Epidermal melanocyte (primary cell): ENCODE results near the gene PTPRN2.
"Not testable (repeated sequence)": the region's sequence is repeated elsewhere in the genome, so short reads cannot be mapped to it uniquely, and the experiment has no call there.

Experiments
- DNase-seq: peaks from one replicate; pipeline ENCODE4 v3.0.0; 2011; ENCODE audit warnings: low spot score; ENCODE audit not compliant: insufficient read length

PTPRN2 gene

DNA sequence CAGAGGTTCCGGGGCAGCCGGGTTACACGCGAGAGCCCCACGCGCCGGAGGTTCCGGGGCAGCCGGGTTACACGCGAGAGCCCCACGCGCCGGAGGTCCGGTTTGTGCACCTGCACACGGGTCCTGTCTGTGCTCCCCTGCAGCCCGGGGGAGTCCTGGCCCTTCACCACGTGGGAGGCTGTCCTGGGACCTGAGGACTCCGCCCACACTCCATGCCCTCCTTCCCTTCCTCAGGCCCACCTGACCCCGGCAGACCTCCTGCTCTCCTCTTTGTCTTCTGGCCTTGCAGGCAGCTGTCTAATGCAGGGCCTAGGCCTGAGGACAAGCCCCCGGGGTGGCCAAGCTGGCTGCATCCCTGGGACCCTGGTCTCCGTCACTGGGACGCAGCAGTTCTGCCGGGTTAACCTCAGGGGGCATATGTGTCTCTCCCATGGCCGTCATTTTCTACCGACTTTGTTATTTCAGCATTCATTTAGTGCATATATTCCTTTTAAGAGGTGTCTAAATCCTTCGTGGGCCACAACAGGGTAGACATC is 876.2 kb downstream of the PTPRN2 start:
- DNase-seq = no peak

GRCh38 chr7:157710396-157710795 is 877.2 kb downstream of the PTPRN2 start:
- no peak for DNase-seq

GRCh38 chr7:157709531-157710251 is 877.9 kb downstream of the PTPRN2 start:
- DNase-seq = no peak

GRCh38 chr7:157708919-157709295 is 878.7 kb downstream of the PTPRN2 start:
- DNase-seq = no peak

GRCh38 chr7:157707983-157708918 is 879.4 kb downstream of the PTPRN2 start:
- DNase-seq = no peak

GRCh38 chr7:157704365-157704764 is 883.3 kb downstream of the PTPRN2 start:
- DNase-seq = no peak

DNA sequence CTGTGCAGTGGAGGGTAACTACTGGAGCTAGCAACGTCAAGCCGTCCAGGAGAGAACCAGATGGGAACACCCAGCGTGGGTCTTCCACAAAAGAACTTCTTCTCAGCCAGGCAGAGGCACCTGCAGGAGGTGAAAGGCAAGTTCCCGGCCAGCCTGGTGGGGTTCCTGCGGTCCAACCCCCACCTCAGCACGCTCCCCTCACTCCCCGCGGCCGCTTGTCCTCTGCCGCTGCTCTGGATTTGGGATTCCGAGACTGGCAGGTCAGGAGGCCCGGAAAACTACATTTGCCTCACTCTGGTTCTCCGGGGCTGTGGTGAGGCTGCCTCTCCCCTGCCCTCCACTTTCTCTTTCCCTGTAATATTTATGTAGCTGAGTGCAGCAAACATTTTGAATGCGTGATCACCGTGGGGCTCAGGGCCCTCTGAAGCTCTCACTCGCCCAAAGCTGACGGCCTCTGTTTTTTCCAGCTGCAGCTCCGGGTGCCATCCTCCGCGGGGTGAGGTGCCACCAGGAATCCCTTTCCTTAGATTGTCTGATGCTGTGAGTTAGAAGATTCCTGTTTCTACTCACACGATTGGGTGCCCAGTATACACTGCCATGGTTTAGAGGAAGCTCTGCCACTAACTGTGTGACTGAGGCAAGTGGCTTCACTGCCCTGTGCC is 884.0 kb downstream of the PTPRN2 start:
- no peak for DNase-seq

GRCh38 chr7:157703131-157703530 is 884.5 kb downstream of the PTPRN2 start:
- DNase-seq = no peak

DNA sequence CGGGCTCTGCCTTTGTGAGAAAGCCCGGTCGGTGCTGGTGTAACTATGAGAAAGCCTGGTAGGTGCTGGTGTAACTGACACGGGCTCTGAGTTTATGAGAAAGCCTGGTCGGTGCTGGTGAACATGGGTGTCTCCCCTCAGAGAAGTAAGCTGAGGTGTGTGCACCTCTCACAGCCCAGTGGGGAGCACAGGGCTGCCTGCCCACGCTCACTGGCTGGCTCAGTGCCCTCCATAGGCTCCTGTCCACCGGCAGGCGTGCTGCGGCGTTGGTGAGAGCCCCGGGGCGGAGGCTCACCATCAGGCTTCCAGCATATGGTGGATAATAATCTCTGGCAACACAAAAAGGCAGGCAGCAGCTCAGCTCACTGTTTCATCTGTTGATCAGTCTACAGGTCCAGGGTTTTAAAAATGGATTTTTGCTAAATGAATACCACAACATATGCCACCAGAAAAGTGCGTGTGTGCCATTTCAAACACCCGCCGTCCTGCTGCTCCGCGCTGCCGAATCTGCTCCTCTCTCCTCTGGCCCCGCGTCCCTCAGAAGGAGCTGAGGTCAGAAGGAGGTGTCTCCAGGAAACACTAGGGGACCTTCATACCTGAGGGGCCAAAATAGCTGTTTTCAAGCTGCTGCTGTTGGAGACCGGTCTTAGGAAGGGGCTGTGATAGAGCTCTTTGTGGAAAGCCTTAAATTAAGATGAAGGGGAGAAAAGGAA is 885.2 kb downstream of the PTPRN2 start:
- no peak for DNase-seq

DNA sequence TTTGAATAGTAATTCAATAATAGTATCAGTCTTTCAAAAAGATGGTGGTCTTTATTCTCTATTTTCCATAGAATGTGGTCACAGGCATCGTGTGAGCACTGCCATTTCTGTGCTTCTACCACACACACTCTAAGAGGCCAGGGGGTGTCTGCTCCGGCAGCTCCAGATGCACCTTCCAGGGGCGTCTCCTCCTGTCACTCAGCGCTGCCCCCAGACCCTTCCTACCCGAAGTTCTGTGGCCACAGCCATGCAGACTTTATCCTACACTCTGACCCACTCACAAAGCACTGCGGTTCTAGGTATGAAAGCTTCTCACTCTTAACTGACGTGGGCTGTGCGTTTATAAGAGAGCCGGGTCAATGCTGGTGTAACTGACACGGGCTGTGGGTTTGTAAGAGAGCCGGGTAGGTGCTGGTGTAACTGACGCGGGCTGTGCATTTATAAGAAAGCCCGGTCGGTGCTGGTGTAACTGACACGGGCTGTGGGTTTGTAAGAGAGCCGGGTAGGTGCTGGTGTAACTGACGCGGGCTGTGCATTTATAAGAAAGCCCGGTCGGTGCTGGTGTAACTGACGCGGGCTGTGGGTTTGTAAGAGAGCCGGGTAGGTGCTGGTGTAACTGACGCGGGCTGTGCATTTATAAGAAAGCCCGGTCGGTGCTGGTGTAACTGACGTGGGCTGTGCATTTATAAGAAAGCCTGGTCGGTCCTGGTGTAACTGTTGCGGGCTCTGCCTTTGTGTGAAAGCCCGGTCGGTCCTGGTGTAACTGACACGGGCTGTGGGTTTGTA is 886.0 kb downstream of the PTPRN2 start:
- DNase-seq = not testable (repeated sequence)

GRCh38 chr7:157700231-157701005 is 887.2 kb downstream of the PTPRN2 start:
- DNase-seq = no peak

GRCh38 chr7:157699357-157700013 is 888.1 kb downstream of the PTPRN2 start:
- DNase-seq = no peak

- not testable (repeated sequence) for DNase-seq
Measured at GRCh38 chr7:157697287-157697686, 890.3 kb downstream of the PTPRN2 start.

- not testable (repeated sequence) for DNase-seq
Measured at GRCh38 chr7:157695609-157696008, 892.0 kb downstream of the PTPRN2 start.

DNA sequence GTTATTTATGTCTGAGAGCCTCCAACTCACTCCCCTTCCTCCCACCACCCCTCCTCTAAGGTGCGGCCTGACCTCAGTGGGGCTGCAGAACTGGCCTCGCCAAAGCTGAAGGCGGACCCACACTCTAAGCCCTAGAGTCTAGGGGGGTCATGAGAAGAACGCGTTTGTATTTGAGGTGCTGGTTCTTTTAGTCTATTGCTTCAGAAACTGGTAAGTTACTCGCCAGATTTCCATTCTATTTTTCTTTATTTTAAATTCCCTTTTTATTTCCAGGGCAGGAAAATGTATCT is 893.3 kb downstream of the PTPRN2 start:
- no peak for DNase-seq

GRCh38 chr7:157693521-157694375 is 893.9 kb downstream of the PTPRN2 start:
- DNase-seq = no peak

DNA sequence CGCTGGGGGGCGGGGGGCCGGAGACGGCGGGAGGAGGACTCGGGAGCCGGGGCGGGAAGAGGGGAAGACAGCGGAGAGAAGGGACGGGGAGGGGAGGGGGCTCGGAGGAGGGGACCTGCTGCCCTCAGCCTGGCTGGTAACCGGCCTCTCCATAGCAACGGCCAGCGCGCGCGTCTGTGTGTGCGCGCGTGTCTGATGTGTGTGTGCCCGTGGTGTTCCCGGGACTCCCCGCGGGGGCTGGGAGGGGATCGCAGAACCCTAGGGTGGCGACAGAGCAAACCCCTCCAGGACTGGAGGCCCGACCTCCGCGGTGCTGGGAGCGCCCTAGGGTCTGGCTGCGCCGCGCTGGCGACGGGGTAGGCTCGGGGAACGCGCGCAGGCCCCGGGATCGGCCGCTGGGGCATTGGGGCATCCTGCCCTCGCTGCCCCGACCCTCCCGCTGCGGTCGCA is 894.5 kb downstream of the PTPRN2 start:
- no peak for DNase-seq

DNA sequence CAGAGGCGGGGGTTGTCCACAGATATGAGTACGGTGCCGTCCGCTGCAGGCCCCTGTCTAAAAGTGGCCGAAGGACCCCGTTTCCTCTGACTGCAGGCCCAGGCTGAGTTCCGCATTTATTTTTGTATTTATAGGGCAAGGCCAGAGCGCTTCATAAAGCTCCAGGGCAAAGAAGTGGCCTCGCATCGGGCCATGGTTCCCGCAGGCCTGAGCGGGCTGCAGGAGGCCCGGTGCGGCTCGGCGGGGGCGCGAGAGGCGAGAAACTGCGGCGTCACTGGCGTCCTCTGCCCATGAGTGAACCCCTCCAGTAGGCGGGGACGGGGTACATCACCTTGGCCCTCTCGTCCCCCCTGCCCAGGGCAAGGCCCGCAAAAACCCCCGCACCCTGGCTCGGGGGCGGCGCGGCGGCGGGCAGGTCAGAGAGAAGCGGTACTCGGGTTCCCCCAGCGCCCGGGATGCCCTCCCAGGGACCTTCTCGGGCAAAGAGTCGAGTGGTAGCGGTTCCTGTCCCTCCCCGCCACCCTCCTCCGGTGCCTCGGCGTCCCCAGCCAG is 895.1 kb downstream of the PTPRN2 start:
- DNase-seq = no peak
